GM04504 (cell line): ENCODE results near the gene GABRA6.
"Not testable (repeated sequence)": the region's sequence is repeated elsewhere in the genome, so short reads cannot be mapped to it uniquely, and the experiment has no call there.

ENCODE experiments used
- DNase-seq: peaks from one replicate; pipeline ENCODE4 v3.0.0-alpha.2; 2012; ENCODE audit warnings: low read depth

The GABRA6 gene

GRCh38 chr5:161685461-161685860 is at the start of gene GABRA6:
Gene GABRA6, plus strand, starts transcription at chr5:161685721. Its CDS starts 269 bp downstream, at chr5:161685990.
- DNase-seq = no peak

DNA sequence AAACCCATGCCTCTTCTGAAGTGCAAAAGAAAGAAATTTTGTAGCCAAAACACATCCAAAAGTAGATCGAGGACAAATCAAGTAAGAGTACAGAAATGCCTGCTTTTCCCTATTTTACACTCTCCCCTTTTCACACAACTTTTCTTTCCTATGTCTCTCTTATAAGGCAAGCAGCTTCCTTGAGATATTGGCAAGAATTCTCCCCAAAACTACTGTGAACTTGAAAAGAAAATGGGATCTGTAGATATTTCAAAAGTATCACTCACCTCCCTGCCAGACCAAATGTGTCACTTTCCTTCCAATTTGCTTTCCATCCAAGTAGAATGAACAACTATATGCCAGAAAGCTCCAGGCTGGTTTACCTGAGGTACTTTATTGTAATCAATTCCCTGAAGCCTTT is 47.9 kb upstream of the GABRA6 start:
- no peak for DNase-seq

DNA sequence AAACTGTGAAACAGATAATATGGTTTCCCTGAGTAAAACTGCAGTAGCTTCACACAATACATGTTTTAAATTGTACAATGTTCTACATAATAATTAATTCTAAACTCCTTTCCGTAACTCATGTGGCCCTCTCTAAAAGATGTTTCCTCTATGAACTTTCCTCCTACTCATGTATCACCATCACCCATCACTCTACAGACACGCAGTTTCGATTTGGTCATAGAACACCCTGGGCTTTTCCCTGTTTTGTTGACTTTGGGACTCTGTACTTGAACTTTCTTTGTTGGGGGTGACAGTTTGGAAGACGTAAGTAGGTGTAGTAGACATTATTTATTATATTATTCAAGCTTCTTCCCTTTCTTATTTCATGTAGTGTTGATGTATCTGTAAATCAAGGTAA is 44.1 kb upstream of the GABRA6 start:
- DNase-seq = no peak

GRCh38 chr5:161645264-161645663 is 40.3 kb upstream of the GABRA6 start:
- DNase-seq = no peak

- DNase-seq = not testable (repeated sequence)
Measured at GRCh38 chr5:161651926-161652325, 33.6 kb upstream of the GABRA6 start.

DNA sequence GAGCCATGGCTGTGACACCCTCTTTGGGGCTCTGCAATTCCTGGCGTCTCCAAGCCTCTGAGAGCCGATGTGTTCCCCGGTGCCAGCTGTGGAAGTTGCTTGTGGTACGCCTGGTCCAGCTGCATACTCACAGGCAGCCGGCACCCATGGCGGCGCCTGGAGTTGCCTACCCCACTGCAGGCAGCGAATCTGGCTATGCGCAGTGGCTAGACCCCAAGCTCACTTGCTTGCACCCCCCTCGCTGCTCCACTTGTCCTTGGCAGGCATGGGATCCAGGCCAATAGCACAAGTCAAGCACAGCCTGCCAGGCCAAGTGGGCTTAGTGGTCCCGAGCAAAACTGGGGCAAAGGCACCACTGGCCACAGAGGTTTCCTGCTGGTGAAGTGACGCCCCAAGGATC is 24.7 kb upstream of the GABRA6 start:
- DNase-seq = no peak

- no peak for DNase-seq
Measured at GRCh38 chr5:161663431-161663830, 22.1 kb upstream of the GABRA6 start.

DNA sequence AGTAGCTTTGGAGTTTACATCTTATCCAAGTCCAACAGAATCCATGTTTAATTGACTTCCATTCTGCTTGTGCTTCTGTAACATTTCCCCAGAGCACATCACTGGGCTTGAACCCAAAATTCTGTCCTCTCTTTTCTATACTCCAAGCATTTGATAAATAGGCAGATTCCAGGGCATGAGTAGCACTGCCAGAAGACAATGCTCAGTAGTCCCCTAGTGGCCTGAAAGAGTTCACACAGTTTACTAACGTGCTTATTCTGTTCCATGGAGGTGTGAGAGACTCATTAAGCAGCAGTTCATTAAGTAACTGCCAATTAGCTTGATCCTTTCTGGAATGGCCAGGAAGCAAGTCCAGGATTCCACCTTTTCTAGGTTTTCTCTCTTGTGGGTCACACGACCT is 9.4 kb upstream of the GABRA6 start:
- no peak for DNase-seq

GRCh38 chr5:161686149-161686548 is 628 bp downstream of the GABRA6 start:
- DNase-seq = no peak

DNA sequence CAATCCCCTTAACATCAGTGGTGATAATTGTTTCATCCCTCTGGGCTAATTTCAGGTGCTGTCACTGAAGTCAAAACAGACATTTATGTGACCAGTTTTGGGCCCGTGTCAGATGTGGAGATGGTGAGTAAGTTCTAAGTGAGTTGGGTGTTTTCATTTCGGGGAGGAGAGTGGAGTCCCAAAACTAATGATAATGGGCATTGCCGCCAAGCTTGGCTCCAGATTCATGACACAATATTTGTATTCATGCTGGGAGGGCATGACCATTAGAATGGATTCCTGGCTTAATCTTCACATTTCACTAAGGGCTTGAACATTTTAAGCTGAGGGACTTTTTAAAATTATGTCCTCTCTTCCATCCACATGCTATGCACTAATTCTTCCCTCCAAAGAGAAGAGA is 1.4 kb downstream of the GABRA6 start:
- DNase-seq = no peak

DNA sequence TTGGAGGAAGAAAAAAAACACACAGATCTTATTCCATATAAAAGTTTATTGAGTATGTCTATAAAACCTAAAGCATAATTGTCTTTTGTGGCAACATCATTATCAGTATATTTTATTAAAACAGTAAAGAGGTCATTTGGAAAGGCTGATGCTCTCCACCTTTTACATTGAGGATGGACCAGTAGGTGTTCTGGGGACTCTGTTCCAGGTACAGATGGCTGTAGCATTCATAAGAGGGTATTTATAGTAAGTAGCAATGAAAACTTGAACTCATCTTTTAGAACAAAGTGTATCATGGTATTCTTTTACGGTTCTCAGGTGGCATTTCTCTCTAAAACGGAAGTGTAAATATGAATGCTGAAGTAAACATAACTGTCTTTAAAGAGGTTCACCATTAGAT is 1.8 kb downstream of the GABRA6 start:
- no peak for DNase-seq

- DNase-seq = no peak
Measured at GRCh38 chr5:161691911-161692310, 6.4 kb downstream of the GABRA6 start.

GRCh38 chr5:161697001-161697400 is 11.5 kb downstream of the GABRA6 start:
- DNase-seq = no peak

DNA sequence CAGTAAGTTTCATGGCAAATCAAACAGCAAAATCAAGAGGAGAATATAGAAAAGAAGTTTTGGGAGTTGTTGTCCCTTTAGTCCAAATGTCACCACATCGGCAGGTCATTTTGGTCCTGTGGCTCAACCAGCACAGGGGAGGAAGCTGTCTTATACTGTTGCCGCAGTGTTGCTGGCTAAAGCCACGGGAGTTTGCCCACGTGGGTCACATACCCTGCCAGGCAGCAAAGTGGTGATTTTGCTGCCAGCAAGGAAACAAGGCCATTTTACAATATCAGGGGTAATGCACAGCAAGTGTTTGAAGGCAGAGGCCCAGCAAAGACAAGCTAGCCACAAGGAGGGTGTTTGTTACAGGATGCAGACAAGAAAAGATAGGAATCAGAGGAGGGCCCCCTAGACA is 14.5 kb downstream of the GABRA6 start:
- no peak for DNase-seq

GRCh38 chr5:161703528-161703927 is 18.0 kb downstream of the GABRA6 start:
- no peak for DNase-seq

DNA sequence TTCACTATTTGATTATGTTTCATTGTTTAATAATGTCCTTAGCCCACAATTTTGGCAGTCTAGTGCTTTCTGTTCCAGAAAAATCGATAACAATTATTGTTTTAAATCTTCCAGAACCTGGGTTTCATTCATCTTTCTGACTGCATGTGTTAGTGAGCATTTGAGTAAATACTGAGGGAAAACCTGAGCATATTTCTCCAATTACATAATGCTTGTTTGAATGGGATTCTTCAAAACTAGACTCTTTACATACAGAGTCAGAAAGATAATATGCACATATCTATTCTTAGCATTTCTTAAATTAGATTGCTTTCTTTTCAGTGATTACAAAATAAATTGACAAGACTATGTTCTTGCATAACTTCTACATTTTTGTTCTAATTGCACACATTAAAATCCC is 21.9 kb downstream of the GABRA6 start:
- DNase-seq = no peak

GRCh38 chr5:161709239-161709638 is 23.7 kb downstream of the GABRA6 start:
- no peak for DNase-seq

DNA sequence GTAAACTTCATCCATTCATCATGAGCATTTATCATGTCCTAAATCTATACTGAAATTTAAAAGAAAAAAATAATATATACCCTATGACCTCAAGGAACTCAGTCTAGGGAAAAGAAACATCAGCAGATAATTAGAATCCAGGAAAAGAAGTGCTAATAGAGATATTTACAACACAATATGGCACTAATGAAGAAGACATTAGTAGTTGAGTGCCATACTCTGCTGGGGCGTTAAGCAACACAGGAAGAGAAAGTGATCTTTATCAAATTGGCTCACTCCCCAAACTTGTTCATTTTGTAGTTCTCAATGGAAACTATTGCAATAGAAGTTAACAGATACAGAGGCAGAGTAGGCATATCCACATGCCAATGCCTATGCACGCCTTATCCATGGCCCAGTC is 27.5 kb downstream of the GABRA6 start:
- DNase-seq = no peak

DNA sequence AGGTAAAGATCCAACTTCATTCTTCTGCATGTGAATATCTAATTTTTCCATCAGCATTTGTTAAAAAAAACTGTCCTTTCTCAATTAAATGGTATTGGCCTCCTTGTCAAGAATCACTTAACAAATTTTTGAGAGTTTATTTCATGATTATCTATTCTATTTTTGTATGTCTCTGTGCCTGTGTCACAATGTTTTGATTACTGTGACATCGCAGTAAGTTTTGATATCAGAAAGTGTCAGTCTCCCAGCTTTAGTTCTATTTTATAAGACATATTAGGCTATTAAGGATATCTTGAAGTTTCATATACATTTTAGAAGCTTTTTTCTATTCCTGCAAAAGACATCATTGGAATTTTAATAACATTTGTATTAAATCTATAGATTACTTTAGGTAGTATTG is 33.6 kb downstream of the GABRA6 start:
- no peak for DNase-seq

GRCh38 chr5:161720460-161720859 is 34.9 kb downstream of the GABRA6 start:
- DNase-seq = no peak

DNA sequence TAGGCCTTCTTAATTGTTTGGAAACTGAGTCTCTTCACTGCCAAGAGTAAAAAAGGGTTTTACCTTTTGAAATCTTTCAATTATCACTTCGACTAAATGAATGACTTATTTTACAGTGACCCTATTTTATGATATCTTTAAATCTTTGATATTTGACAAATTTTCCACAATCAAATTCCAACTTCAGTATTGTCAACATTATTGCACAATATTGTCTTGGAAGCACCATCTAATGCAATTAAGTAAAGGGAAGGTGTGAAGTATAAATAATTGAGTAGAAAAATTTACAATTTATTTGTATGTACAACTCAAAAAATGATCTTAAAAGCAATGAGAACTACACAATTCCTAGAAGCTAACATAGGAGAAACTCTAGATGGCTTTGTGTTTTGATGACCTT is 49.2 kb downstream of the GABRA6 start:
- DNase-seq = no peak

DNA sequence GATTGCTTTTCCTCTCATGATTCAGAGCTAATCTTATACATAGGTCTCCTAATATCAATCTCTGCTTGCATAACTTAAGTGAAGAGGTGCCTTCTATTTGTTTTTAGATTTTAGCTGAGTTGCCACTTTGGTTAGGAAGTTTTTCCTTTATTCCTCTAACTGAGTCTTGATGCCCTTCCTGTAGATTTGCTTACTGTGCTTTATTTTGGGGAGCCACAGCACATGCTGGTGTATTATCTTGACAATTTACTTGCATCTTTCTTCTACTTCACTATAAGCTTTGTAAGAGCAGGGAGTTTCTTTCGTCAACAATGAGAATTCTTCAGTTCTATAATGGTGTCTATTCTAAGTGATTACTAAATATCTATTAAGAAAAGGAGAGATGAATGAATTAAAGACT is 54.9 kb downstream of the GABRA6 start:
- no peak for DNase-seq

DNA sequence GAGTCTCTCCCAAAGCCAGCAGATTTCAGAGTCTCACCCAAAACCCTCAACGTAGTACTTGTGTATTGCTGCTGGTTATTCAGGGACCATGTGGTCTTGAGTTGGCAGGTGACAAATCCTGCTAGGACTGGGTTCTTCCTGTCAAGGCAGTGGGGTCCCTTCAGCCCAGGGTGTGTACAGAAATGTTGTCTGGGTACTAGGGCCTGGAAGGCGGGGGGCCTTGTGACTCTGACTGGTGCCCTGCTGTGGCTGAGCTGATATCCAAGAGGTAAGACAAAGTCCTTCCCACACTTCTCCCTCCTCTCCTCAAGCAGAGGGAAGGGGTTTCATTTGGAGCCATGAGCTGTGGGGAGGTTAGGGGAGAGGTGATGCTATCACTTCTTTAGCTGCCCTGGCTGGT is 58.8 kb downstream of the GABRA6 start:
- DNase-seq = no peak

GRCh38 chr5:161745392-161745791 is 59.9 kb downstream of the GABRA6 start:
- DNase-seq = no peak

- no peak for DNase-seq
Measured at GRCh38 chr5:161751265-161751664, 65.7 kb downstream of the GABRA6 start.
